Midbrain (tissue), 1 donor: ENCODE measurements around the gene TBC1D5.
A peak's percentile ranks its signal among the peaks of the same experiment; 100 is the strongest.
"Not testable (repeated sequence)": the region's sequence is repeated elsewhere in the genome, so short reads cannot be mapped to it uniquely, and the experiment has no call there.

Experiments used
- DNase-seq: peaks from one replicate; lab custom pipeline; 2025; lab: John Stamatoyannopoulos, UW

TBC1D5 gene, protein sequence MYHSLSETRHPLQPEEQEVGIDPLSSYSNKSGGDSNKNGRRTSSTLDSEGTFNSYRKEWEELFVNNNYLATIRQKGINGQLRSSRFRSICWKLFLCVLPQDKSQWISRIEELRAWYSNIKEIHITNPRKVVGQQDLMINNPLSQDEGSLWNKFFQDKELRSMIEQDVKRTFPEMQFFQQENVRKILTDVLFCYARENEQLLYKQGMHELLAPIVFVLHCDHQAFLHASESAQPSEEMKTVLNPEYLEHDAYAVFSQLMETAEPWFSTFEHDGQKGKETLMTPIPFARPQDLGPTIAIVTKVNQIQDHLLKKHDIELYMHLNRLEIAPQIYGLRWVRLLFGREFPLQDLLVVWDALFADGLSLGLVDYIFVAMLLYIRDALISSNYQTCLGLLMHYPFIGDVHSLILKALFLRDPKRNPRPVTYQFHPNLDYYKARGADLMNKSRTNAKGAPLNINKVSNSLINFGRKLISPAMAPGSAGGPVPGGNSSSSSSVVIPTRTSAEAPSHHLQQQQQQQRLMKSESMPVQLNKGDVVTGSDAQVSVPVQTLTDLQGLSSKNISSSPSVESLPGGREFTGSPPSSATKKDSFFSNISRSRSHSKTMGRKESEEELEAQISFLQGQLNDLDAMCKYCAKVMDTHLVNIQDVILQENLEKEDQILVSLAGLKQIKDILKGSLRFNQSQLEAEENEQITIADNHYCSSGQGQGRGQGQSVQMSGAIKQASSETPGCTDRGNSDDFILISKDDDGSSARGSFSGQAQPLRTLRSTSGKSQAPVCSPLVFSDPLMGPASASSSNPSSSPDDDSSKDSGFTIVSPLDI

DNA sequence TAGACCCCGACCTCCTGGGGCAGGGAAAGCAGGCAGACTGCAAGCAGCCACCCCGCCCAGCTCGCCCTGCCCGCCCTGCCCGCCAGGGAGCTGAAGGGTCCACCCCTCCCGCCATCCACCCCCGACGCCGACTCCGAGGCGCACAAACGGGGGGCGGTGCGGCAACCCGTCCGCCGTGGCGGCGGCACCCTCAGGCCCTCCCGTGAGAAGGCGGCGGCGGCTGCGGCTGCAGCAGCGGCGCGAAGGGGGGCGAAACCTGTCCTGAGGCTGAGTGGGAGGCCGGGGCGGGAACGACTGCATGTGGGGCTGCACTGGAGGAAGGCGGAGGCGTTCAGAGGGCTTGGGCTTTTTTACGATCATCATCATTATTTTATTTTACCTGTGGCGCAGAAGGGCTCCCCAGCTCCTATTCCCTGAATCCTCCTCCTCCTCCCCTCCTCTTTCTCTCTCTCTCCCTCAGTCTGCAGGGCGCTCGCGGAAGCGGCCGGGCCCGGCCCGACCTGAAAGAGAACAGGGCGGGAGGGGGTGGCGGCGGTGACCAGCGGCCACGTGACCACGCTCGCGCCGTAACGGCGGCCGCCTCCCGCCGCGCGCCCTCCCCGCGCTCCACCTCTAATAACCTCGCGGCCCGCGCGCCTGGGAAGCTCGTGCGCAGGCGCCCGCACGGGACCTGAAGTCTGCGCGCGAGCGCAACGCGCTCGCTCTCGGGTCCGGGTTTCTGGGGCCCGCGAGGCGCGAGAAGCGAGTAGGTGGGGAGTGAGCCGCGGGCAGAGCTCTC, at the start of gene TBC1D5:
TSS of gene TBC1D5 (minus strand) at position 530 of the 778 bp plus-strand sequence. CDS start 234,061 bp downstream, outside the sequence.
- peak; percentile 96 for DNase-seq

DNA sequence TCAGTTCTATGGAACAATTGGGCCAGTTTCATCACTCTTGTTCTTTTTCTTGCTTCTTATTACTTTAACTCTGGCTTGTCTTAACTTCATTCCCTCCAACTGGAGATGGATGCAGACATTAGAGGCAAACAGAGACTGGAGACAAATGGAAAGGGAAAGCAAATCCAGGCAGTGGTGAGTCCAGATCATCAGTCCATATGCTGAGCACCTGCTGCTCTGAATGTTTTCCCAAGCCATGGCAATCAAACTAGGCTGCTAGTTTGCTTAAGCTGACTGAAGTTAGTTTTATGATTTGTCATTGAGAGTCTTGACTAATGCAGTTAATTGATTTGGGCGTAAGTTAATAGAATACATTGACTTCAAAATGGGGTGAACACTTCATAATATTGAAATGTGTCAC, 41.0 kb upstream of the TBC1D5 start:
- no peak for DNase-seq

DNA sequence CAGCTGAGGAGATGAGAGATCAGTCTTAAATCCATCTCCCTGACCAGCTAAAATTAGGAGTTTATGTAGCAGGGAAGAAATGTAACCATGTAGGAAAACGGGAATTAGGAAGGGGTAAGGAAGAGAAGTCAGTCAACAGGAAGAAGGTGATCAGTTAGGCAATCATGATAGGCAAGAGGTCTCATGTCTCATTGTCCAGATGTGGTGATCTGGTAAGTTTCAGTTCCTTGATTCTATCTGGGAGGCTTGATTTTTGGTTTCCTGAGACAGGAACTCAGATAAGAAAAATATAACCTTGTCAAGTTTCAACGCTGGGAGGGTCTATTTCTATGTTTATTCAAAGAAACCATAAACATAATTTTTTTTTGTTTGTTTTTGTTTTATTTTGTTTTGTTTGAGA, 40.3 kb upstream of the TBC1D5 start:
- DNase-seq, result no peak

DNA sequence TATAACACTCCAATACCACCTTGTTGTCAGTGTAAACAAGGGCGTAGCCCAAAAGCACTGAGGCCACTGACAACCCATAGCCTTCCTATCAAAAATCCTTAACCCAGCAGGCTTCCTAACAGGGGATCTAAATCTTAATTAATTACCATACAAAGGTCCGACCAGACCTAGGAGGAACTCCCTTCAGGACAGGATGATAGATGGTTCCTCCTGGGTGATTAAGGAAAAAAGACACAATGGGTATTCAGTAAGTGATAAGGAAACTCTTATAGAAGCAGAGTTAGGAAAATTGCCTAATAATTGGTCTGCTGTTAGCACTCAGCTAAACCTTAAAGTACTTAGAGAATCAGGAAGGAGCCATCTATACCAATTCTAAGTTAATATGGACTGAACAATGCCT, 37.9 kb upstream of the TBC1D5 start:
- DNase-seq, result not testable (repeated sequence)

DNA sequence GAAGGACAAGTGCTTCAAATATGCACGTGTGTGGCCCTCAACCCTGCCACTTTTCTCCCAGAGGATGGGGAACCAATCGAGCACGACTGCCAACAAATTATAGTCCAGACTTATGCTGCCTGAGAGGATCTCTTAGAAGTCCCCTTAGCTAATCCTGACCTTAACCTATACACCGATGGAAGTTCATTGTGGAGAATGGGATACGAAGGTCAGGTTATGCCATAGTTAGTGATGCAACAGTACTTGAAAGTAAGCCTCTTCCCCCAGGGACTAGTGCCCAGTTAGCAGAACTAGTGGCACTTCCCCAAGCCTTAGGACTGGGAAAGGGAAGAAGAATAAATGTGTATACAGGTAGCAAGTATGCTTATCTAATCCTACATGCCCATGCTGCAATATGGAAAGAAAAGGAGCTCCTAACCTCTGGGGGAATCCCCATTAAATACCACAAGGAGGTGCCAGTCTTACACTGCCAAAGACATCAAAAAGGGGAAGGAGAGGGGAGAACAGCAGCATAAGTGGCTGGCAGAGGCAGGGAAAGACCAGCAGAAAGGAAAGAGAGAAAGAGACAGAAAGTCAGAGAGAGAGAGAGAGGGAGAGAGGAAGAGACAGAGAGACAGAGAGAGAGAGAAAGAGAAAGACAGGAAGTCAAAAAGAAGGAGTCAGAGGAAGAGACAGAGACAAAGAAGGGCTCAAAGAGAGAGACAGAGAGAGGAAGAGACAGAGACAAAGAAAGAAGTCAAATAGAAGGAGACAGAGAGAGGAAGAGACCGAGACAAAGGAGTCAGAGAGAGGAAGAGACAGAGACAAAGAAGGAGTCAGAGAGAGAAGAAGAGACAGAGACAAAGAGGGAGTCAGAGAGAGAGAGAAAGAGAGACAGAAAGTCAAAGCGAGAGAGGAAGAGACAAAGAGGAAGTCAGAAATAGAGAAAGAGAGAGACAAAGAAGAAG, 37.1 kb upstream of the TBC1D5 start:
- not testable (repeated sequence) for DNase-seq

DNA sequence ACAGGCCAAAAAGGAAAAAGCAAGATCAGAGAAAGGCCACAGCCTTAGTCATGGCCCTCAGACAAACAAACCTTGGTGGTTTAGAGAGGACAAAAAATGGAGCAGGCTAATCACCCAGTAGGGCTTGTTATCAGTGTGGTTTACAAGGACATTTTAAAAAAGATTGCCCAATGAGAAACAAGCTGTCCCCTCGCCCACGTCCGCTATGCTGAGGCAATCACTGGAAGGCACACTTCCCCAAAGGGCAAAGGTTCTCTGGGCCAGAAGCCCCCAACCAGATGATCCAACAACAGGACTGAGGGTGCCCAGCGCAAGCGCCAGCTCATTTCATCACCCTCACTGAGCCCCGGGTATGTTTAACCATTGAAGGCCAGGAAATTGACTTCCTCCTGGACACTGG, 34.9 kb upstream of the TBC1D5 start:
- DNase-seq, result not testable (repeated sequence)

DNA sequence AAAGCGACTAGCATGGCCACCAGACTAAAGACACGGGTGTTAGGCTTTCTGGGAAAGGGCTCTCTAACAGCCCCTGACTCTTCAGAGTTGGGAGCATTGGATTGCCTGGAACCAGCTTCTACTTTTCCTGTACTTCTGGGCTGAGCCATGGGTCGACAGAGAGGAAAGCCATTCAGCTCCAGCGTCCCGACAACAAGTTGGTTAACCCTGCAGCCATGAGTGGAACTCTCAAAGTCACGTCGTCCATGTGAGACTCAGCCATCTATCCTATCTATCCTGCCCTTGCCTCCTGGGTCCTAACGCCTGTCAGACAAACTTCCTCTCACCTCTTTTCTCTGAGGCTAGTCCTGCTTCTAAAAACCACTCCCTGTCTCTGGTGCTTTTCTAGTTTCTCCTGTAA, 32.6 kb upstream of the TBC1D5 start:
- DNase-seq, result no peak

DNA sequence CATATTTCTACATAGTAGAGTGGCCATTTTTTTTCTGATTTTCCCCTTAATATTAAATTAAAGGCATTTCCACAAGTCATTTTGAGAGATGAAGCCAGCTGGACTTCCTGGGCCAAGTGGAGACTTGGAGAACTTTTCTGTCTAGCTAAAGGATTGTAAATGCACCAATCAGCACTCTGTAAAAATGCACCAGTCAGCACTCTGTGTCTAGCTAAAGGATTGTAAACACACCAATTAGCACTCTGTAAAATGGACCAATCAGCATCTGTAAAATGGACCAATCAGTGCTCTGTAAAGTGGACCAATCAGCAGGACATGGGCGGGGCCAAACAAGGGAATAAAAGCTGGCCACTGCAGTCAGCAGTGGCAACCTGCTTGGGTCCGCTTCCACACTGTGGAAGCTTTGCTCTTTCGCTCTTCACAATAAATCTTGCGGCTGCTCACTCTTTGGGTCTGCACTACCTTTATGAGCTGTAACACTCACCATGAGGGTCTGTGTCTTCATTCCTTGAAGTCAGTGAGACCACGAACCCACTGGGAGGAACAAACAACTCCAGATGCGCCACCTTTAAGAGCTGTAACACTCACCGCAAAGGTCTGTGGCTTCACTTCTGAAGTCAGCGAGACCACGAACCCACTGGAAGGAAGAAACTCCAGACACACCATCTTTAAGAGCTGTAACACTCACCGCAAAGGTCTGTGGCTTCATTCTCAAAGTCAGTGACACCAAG, 31.9 kb upstream of the TBC1D5 start:
- DNase-seq, result not testable (repeated sequence)

DNA sequence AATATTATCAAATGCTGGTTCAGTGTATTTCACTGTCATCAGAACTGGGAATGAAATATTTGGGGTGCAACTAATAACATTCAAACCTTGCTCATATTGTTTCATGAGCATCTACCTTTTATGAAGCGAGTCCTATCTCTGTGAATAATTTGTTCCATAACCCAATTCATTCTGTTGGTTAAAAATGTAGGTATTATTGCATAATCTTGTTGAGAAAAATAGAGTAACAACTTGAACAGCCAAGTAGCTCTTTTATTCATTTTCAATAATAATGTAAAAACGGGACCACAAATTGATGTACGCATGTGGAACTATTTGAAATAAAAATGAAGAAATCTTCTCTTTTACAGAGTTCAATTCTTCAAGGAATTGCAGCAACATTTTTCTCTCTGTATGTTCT, 30.1 kb upstream of the TBC1D5 start:
- DNase-seq, result no peak

DNA sequence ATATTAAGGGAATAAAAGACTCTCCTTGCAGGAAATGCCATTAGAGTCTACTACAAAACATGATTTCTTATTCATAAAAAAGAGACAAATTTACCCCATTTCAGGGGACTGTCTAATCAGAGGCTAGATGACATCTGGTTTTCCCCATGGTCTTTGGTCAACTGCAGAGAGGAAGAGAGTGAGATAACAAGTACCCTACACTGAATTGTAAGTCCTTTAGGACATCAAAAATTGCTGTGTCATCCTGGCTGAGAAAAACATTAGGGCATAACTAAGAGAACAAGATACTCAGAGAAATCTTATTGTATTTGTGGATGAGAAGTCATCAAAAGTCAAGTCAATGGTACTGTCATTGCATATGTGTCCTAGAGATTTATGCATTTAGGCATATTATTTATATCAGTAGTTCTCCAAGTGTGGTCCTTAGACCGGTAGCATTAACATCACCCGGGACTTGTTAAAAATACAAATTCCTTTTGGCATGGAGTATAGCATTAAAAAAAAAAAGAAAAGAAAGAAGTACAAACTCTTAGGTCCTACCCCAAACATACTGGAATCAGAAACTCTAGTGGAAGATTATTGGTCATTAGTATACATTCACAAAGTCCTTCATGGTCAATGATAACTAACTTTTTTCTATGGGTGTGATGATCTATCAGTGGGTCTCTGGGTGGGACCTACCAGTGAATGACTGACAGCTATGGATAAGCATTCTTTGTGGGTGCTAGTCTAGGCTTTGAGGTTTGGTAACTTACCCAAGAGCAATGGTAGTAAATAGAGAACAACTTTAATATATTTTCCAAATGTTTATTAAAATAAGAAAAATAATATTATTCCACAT, 29.0 kb upstream of the TBC1D5 start:
- DNase-seq, result no peak

DNA sequence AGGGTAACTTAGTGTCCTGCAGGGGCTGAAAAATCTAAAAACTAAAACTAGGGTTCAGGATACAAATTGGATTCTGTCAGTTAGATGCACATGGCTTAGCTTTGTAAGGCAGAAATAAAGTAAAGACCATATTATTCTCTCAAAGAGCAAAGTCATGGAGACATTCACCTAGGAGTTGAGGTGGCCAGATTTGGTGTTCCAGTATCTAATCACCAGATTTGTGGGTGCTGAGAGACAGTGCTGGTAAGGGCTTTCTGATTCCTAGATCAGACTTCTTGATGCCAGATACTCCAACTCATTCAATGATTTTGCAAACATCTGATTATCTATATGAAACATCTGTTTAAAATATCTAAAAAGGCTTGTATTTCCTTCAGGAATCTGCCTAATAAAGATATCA, 28.3 kb upstream of the TBC1D5 start:
- DNase-seq, result no peak

DNA sequence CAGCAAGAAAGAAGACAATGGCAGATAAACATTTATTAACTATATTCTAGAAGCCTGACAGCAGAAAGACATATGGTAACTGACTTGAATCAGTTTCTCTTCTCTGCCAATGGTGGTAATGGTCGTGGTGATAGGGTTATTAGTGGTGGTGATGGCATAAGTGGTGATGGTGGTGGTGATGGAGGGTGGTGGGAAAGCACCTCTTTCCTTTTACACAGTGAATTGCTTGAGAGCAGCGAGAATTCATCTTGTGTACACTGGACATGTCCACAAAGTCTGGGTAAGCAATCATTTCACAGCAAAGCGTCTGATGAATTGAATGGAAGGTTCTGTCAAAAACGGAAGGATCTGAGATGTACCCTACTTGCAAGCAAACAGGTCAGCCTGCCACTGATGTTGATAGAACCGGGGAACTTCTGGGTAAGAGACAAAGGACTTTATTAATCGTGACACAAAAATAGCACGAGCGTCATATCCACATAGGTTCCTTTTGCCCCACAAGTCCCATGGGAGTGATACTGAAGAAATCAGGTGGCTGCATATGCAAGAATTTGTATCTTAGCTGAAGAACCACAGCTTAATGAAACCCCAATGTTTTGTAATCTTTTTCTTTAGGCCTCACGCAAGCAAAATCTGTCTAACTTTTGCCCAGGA, 23.5 kb upstream of the TBC1D5 start:
- no peak for DNase-seq

DNA sequence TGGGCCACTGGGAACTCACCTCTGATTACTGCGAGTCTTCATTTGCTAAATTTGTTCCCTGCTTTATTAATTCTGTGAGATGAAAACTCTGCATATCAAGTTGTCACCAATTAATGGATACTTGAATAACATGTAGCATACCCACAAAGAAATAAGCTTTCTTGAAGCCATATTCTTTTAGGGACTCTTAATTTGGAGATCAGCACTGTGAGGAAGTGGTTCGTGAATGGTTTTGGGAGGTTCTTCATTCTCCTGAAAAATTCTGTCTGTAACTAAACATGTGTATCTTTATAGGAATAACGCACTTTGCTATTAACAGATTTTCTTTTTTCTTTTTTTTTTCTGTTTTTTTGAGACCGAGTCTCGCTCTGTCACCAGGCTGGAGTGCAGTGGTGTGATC, 19.1 kb upstream of the TBC1D5 start:
- DNase-seq, result no peak

DNA sequence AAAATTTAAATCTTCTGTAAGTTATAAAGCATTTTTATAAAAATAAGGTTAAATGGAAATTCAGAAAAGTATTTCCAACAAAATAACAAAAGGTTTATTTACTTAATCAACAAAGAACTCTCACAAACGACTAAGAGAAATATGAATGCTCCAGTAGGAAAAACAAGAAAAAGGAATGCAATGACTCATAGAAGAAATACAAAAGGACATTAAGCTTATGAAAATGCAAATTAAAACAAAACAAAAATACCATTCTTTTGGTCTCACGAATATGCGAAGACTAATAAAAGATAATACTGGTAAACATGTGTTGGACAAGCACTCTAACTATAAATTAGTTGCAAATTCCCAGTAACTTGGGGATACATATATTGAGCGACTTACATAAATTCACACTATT, 17.5 kb upstream of the TBC1D5 start:
- DNase-seq, result no peak

DNA sequence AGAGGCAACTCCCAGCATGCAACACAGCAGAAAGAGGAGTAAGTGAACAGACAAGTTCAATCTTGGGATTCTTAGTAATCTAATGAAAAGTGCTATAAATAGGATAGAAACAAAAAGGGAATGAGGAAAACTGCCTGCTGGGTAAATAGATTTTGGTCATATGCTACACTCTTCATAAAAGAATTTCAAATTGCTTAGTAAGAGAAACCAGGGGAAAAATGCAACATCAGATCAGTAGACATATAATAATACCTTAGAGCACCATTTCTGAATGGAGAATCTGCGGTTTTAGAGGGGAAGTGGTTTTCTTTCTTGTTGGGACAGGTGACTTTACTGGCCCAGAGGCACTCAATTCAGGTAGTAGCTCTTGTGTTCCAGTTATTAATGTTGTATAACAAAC, 13.4 kb upstream of the TBC1D5 start:
- DNase-seq, result no peak

DNA sequence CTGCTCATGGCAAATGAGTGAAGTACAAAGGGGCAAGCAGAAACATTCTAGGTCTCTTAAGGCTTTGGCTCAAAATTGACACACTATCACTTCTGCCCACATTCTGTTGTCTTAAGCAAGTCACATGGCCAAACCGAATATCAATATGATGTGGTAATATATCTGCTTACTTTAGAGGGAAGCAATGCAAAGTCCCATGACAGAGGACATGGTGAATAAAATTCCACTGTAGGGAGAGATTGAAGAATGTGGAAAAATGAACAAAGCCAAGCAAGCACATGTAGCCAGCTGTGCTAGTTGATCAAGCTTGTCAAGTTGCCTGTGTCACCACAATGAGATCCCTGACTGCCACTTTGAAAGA, 11.2 kb upstream of the TBC1D5 start:
- no peak for DNase-seq

DNA sequence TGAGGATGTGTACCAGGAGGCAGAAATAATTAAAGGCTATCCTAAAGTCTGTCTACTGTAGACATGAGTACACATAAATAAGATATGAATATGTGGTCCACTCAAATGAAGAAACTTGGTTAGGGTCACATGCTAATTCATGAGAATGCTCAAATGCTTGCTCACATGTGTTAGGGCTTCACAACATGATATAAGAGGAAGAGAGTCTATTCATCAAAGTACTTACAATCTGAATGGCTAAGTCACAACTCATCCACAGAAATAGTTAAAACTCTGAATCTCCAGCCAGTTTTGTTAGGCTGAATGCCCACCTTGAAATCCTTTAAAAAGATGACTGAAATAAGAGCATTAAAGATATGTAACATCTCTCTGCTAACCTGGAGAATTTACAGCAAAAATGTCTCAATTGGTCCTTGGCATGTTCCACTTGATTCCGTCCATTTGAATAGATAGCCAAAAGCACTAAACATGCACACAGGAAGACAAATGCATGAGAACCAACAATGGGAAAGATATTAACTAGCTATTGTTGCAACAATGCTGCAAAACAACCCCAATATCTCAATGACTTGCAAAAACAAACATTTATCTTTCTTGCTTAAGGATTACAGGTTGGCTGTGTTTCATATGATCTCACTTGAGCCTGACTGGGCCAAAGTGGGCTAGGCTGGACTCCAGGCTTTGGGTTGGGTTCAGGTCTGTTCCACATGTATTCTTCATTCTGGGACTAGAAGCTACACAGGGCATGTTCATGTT, 10.6 kb upstream of the TBC1D5 start:
- no peak for DNase-seq

DNA sequence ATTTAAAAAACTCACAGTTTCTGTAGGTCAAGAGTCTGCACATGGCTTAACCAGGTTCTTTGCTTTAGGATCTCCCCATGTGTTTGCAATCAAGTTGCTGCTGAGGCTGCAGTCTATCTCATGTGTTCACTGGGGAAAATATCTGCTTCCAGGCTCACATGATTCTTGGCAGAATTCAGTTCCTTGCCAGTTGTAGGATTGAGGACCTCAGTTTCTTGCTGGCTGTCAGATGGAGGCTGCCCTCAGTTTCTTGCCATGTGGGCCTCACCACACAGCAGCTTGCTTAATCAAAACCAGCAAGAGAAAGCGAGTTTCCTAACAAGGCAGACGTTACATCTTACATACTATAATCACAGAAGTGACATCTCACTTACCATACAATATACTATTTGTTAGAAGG, 10.0 kb upstream of the TBC1D5 start:
- DNase-seq, result no peak
